Measurements from ENCODE around the gene ACACA. TPM values are rescaled to one million over a fixed set of nuclear protein-coding genes. Genes with fewer than 3 reads are reported as not detected.

The ACACA gene
- total RNA-seq, 6 experiments from 2014 or later = 37.7 to 43.0 (median 40.7) TPM

GRCh38 chr17:37052450-37052849 lies 354.2 kb downstream of the ACACA start:
- TF ChIP-seq, protein P1, sequence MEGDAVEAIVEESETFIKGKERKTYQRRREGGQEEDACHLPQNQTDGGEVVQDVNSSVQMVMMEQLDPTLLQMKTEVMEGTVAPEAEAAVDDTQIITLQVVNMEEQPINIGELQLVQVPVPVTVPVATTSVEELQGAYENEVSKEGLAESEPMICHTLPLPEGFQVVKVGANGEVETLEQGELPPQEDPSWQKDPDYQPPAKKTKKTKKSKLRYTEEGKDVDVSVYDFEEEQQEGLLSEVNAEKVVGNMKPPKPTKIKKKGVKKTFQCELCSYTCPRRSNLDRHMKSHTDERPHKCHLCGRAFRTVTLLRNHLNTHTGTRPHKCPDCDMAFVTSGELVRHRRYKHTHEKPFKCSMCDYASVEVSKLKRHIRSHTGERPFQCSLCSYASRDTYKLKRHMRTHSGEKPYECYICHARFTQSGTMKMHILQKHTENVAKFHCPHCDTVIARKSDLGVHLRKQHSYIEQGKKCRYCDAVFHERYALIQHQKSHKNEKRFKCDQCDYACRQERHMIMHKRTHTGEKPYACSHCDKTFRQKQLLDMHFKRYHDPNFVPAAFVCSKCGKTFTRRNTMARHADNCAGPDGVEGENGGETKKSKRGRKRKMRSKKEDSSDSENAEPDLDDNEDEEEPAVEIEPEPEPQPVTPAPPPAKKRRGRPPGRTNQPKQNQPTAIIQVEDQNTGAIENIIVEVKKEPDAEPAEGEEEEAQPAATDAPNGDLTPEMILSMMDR (IDR thresholded peaks at IDR 0.05) = no peak
- H3K36me3 Mint-ChIP-seq (ENCODE audit: low read depth) = peaks cover 6% of the 10 kb centered on the region; the same call in 1 of the 2 replicates
- no peak overlapping the region for H3K4me3 Mint-ChIP-seq
- DNase-seq = no peak
- no peaks in the 10 kb centered on the region for H3K9me3 Mint-ChIP-seq
- H3K27ac Mint-ChIP-seq = no peak overlapping the region
- peaks cover 6% of the 10 kb centered on the region for H3K4me1 Mint-ChIP-seq (ENCODE audit: low read depth)
- no peaks in the 10 kb centered on the region; the same call in 1 of the 2 replicates for H3K27me3 Mint-ChIP-seq (ENCODE audit: insufficient read depth)

GRCh38 chr17:37051833-37052232 lies 354.8 kb downstream of the ACACA start:
- Mint-ChIP-seq H3K27ac (no peak overlapping the region), H3K36me3 (ENCODE audit: low read depth) (peaks cover 4% of the 10 kb centered on the region; the same call in 1 of the 2 replicates)

GRCh38 chr17:37051381-37051780 lies 355.3 kb downstream of the ACACA start:
- no peaks in the 10 kb centered on the region for H3K9me3 Mint-ChIP-seq
- H3K36me3 Mint-ChIP-seq (ENCODE audit: low read depth) = no peaks in the 10 kb centered on the region
- H3K4me1 Mint-ChIP-seq (ENCODE audit: low read depth) = peaks cover 8% of the 10 kb centered on the region

More at GRCh38 chr17:37051833-37052232, 354.8 kb downstream of the ACACA start:
- DNase-seq = no peak
- Mint-ChIP-seq H3K9me3 (no peaks in the 10 kb centered on the region), H3K4me1 (ENCODE audit: low read depth) (peaks cover 8% of the 10 kb centered on the region), H3K27me3 (ENCODE audit: insufficient read depth) (no peaks in the 10 kb centered on the region; the same call in 1 of the 2 replicates), H3K4me3 (no peak overlapping the region)
- TF ChIP-seq, protein P1 (IDR thresholded peaks at IDR 0.05) = no peak

DNA sequence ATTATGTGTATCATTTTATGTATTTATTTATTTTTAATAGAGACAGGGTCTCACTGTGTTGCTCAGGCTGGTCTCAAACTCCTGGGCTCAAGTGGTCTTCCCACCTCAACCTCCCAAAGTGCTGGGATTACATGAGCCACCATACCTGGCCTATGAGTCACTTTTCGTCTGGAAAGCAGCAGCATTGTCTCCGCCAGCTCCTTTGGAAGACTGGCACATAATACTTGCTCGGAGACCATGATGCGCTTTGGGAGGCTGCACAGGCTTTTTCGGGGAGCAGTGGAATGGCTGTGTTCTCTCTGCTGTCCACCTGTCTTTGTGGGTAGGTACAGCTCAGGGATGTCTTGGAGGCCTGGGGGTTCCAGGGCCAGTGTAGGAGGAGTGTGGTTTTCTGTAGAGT lies 355.7 kb downstream of the ACACA start:
- no peaks in the 10 kb centered on the region for H3K9me3 Mint-ChIP-seq
- H3K4me3 Mint-ChIP-seq = no peak overlapping the region
- H3K4me1 Mint-ChIP-seq (ENCODE audit: low read depth) = peaks cover 8% of the 10 kb centered on the region
- no peak for DNase-seq
- TF ChIP-seq, protein P1 (IDR thresholded peaks at IDR 0.05) = no peak
- no peaks in the 10 kb centered on the region for H3K36me3 Mint-ChIP-seq (ENCODE audit: low read depth)
- H3K27ac Mint-ChIP-seq = no peak overlapping the region
- H3K27me3 Mint-ChIP-seq (ENCODE audit: insufficient read depth) = no peaks in the 10 kb centered on the region; the same call in 1 of the 2 replicates

More at GRCh38 chr17:37051381-37051780, 355.3 kb downstream of the ACACA start:
- Mint-ChIP-seq H3K4me3 (no peak overlapping the region), H3K27ac (no peak overlapping the region), H3K27me3 (ENCODE audit: insufficient read depth) (no peaks in the 10 kb centered on the region; the same call in 1 of the 2 replicates)
- DNase-seq = no peak
- TF ChIP-seq, protein P1 (IDR thresholded peaks at IDR 0.05) = no peak

GRCh38 chr17:37048811-37049210 lies 357.8 kb downstream of the ACACA start:
- Mint-ChIP-seq H3K9me3 (no peaks in the 10 kb centered on the region), H3K4me3 (no peak overlapping the region), H3K27me3 (ENCODE audit: insufficient read depth) (no peaks in the 10 kb centered on the region; the same call in 1 of the 2 replicates), H3K27ac (no peak overlapping the region), H3K36me3 (ENCODE audit: low read depth) (no peaks in the 10 kb centered on the region), H3K4me1 (ENCODE audit: low read depth) (peaks cover 8% of the 10 kb centered on the region)
- no peak for DNase-seq
- TF ChIP-seq, protein P1 (IDR thresholded peaks at IDR 0.05) = no peak

All from HFFc6 (cell line).